Putamen (tissue), 1 donor: Measurements from ENCODE around the gene KCNQ2.
A peak's percentile ranks its signal among the peaks of the same experiment; 100 is the strongest.

Experiments used
- DNase-seq: peaks from one replicate; pipeline ENCODE4 v3.0.0-alpha.2; 2016; ENCODE audit warnings: low spot score

KCNQ2 gene

DNA sequence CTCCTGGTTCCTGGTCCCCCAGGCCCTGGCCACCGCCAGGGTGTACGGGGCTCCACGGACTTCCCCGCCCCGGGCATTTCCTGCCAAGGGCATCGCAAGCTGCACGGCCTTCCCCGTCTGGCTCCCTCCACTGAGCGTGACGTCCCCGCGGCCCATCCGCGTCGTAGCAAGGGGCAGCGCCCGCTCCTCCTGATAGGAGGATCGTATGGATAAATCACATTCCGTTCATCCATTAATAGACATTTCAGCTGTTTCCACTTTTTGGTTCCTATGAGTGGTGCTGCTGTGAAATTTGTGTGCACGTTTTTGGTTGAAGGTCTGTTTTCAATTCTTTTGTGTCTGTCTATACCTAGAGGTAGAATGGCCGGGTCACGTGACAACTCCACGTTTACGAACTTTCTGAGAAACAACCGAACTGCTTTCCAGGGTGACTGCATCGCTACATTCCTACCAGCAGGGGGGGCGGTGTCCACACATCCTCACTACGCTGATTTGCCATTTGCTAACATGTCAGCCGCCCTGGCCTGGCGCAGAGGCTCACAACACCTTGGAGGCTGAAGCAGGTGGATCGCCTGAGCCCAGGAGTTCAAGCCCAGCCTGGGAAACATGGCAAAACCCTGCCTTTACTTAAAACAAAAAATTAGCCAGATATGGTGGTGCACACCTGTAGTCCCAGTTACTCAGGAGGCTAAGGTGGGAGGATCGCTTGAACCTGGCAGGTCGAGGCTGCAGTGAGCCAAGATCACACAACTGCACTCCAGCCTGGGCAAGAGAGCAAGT is 37.7 kb downstream of the KCNQ2 start:
- DNase-seq: peak; percentile 68

DNA sequence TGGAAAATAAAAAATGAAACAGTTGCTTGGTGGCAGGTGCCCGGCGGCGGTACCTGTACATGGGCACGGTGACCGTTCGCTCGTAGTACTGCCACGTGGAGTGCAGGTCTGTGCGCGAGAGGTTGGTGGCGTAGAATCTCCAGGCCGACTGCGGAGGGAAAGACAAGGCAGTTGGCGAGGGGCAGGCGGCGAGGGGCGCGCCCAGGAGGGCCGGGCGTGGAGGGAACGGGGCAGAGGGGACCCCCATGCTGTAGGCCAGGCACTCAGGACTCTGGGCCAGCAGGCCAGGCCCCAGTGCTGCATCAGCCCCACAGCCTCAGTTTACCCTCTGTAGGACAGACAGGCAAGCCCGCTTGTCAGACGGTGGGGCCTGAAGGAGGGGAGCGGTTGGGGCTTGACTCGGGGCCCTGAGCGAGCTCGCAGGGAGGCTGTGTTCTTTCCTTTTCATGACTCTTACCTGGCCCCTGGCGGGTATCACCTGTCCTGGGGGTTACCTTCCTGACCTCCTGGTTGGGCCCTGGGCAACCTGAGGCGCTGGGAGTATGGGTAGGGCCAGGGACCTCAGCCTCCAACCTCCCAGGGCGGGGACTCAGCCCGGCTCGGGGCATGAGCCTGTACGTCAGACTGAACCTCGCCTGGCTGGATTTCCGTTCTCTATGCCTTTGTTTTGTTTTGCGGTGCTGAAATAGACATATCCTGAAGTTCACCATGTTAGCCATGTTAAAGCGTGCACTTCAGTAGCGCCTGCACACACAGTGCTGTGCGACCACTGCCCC is 38.5 kb downstream of the KCNQ2 start:
- no peak for DNase-seq

DNA sequence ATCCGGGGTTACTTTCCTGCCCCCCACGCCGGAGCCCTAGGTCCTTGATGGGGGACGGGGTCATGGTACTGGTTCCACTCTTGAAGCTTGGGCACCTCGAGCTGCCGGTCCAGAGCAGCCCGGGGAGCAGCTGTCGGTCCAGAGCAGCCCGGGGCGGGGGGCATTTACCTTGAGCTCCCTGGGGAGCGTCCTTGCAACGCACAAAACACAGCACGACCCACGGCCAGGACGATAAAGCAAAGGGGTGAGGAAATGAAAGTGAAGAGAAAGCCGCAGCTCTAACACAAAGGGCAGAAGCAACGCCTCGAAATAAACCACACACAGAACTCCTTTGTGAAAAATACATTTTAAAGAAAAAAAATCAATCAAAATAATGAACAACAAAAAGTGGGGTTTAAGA is 39.1 kb downstream of the KCNQ2 start:
- no peak for DNase-seq

DNA sequence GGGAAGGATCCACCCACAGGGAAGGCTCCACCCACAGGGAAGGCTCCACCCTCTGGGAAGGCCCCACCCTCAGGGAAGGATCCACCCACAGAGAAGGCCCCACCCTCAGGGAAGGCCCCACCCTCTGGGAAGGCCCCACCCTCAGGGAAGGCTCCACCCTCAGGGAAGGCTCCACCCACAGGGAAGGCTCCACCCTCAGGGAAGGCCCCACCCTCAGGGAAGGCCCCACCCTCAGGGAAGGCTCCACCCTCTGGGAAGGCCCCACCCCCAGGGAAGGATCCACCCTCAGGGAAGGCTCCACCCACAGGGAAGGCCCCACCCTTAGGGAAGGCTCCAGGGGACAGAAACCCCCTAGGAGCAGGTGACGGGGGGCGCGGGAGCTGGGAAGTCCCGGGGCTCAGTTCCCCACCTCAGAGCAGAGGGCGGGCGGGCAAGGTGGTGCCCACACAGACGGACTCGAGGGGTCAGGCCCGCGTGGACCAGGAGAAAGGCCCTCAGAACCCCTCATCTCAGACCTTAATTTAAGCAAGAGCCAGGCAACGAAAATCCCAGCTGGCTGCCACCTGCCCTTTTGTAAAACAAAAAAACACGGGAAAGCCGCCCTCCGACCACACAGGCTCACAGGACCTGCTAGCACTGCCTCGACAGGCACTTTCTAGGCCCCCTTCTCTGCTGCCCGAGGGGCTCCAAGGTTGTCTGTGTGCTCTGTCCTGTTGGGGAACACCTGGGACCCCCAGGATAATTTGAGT is 39.7 kb downstream of the KCNQ2 start:
- DNase-seq: no peak

DNA sequence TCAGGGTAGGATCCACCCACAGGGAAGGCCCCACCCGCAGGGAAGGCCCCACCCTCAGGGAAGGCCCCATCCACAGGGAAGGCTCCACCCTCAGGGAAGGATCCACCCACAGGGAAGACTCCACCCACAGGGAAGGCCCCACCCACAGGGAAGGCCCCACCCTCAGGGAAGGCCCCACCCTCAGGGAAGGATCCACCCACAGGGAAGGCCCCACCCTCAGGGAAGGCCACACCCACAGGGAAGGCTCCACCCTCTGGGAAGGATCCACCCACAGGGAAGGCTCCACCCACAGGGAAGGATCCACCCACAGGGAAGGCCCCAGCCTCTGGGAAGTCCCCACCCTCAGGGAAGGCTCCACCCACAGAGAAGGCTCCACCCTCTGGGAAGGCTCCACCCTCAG is 40.5 kb downstream of the KCNQ2 start:
- no peak for DNase-seq

DNA sequence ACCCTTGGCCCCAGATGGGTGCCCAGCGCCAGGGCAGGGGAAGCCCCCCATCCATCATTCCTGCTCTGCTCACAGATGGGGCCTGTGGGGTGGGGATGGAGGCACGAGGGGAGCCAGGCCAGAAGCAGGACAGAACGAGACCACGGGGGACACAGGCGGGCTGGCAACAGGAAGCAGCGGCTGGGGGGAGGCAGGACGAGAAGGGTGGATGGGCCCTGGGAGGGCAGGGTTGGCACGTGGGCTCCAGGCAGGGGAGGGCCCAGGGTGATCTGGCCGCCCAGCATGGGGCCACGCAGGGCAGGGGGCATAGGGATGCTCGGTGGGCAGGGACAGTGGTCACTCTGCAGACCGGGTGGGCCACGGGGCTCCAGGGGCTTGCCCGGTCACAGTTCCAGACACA is 41.6 kb downstream of the KCNQ2 start:
- no peak for DNase-seq

DNA sequence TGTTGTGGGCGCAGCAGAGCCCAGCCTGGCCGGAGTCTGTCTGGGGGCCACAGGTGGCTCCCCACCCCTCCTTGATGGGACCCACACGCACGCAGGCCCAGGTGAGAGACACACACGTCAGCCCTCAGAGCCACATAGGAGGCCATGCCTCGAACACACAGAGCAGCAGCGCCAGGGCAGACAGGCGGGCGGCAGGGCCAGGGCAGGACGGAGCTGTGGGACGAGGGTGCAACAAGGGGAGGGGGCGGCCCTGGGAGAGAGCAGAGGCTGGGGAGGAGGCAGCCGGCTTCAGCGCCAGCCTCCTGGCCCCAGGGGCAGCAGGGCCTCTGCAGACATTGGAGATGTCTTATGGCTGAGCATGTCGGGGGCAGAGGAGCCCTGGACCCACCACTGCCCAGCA is 42.5 kb downstream of the KCNQ2 start:
- no peak for DNase-seq

DNA sequence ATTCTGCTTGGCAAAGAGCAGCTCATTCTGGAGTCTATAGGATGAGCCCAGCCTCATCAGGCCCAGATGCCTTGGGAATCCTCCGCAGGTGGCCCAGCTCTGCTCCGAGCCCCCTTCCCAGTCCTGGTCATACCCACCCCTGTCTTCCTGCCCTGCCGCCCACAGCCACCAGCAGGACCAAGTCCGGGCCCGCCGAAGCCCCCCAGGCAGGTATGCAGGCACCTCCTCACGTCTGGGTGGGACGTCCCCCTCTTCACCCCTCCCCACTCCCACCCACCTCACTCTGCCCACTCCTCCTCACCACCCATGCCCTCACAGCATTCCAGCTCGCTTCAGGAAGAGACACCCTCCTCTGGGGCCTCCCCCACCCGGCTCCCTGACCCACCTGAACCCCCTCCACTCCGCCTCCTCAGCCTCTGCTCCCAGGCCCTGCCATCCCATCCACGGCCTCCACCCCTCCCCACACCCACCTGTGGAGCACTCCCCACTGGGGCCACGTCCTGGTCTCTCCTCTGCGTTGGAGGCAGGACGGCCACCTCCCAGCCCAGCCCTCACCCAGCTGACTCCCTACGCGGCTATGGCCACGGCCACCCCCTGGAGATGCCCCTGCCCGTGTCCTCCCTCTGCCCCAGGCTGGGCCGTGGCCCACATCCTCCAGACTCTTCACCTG is 43.4 kb downstream of the KCNQ2 start:
- no peak for DNase-seq

DNA sequence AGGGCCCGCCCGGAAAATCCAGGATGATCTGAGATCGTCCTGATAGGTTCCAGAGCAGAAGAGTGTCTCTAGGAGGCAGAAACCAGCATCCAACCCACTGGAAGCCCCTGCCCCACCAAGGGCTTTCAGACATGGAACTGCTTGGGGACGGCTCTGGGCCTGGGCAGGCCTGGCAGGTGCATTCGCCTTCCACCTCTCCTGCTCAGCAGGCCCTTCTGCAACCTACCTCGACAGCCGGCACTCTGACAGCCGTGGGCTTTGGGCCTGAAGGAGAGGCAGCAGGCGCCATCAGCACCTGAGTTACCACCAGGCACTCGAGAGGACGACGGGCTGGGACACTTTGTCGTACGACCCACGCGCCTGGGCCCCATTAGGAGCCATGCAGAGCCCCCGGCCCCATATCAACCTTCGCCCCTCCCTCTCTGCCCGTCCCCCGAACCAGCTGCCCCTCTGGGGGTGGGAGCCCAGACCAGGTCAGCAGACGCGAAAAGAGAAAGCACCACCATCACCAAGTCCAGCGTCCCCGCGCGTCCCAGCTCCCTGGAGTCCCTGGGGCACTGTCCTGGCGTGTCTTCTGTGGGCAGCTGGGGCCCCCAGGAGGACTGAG is 44.6 kb downstream of the KCNQ2 start:
- DNase-seq: no peak

DNA sequence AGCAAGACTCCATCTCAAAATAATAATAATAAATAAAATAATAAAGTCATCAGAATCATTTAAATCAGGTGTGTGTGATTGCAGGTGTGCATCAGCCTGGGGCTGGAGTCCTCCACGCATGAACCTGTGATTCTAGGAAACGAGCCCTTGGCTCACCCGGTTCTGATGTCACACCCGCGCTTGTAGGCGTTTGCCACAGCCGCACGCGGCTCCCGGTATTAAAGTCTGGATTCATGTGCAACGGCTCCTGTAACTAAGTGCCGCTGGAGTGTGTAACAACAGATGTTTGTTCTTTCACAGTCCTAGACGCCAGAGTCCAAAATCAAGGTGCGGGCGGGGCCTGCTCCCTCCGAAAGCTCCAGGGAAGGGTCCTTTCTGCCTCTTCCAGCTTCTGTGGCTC is 45.2 kb downstream of the KCNQ2 start:
- DNase-seq: no peak

DNA sequence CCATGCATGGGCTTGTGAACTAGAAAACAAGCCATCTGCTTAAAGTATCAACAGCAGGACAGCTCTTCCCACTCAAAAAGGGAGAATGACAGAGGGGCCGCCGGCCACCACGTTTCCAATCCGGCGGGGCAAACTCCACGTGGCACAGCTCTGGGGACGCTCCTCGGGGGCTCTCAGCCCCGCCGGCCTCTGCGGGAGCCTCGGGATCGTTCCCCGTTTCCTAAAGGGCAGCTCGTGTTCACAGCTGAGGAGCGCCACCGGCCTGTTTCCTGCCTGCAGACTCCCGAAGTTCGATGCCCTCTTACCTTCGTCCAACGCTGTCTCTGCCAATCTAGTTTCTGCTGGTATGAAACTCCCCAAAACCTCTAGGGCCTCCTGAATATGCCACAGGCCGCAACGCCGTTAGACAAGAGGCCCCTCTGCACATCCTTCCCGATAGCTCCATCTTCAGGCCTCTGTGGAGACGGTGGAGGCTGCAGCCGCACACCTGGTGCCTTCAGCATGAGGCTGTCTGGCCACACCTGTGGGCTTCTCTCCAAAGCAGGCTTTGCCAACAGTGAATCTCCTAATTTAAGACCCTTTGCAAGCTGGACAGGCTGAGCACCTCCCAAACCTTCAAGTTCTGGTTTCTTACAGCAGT is 46.5 kb downstream of the KCNQ2 start:
- DNase-seq: no peak

DNA sequence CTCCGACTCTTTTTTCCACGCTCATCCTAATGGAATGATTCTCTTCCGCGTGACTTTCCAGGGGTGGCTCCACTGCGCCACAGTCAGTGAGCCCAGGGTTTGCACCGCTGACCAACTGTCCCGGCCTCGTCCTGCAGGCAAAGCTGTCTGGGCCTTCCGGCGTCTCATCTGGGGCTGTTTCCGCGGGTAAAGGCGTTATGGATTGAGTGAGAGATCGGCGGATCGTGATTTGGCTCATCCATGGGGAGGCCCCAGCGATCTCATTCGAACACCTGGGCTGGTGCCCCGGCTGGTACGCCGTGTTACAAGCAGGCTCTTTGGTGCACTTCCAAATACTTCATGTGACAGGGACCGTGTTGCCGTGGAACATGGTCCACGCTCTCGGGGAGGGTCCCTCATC is 47.8 kb downstream of the KCNQ2 start:
- no peak for DNase-seq

DNA sequence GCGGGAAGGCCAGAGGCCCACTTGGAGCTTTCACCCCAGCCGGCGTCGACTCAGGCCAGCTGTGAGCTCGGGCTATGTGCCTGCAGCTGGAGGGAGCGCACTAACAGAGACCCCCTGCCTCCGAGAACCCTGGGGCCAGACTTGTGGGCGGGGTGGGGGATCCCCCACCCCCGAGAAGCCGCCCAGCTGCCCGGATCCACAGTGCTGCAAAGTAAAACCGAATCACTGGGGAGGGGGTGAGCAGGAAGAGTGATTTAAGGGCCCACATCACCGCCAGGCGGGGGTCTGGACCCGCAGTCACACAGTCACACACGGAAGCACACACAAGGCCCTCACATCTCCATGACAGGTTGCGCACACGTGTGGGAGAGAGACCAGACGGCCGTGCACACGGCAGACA is 48.7 kb downstream of the KCNQ2 start:
- DNase-seq: no peak

DNA sequence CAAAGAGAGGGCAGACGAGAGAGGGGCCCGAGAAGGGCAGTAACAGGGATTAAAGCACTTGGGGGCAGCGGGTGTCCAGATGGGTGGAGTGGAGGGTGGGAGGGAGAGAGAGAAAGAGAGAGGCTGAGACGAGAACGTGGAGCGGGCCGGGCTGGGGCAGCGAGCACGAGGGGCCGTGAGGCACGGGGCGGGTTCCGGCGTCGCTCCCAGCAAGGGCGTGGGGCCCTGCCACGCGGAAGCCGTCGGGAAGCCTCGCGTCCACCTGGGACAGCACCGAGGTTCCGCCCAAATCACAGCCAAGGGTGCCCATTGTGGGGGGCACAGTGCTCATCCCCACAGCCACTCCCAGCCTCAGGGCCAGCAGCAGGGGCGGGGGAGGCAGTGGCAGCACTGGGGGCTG is 49.8 kb downstream of the KCNQ2 start:
- DNase-seq: no peak

DNA sequence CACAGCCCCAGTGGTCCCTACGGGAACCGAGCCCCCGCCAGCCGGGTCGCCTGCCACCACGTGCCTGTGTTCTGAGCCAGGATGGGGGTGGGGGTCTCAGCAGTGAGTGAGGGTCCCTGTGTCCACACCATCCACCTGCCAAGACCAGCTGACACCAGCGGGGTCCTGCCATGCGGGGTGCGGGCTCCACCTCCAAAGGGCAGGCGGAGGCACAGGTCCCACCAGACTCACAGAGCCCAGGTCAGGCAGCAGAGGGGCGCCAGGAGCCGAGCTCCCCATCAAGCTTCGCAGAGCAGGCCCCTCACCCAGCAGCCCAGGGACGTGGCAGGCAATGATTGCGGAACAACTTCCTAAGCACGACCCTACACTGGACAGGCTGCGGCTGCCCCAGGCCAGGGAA is 50.5 kb downstream of the KCNQ2 start:
- DNase-seq: no peak

DNA sequence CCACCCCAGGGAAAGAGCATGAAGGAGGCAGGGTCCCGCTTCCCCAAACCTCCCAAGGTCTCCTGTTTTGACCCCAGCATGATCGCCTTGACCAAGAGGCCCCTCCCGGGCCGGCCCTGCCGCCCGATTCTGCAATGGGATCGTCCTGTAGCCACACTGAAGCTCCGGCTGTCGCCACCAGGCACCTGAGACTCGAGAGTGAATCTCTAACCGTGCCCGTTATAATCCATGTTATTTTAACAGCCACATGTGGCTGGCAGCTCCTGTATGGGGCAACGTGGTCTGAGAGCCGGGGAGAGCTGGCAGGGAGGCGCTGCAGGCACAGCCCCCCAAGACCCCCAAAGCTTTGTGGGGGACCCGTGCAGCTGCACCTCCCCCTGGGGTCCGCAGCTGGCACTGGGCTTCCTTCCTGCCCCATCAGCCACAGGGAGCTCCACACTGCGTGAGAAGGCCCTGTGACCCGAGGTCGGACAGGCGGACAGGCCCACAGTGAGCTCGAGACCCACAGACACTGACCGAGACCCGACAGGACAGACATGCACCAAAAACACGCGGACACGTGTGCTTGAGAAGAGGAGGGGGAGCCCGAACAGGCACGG is 51.3 kb downstream of the KCNQ2 start:
- no peak for DNase-seq

DNA sequence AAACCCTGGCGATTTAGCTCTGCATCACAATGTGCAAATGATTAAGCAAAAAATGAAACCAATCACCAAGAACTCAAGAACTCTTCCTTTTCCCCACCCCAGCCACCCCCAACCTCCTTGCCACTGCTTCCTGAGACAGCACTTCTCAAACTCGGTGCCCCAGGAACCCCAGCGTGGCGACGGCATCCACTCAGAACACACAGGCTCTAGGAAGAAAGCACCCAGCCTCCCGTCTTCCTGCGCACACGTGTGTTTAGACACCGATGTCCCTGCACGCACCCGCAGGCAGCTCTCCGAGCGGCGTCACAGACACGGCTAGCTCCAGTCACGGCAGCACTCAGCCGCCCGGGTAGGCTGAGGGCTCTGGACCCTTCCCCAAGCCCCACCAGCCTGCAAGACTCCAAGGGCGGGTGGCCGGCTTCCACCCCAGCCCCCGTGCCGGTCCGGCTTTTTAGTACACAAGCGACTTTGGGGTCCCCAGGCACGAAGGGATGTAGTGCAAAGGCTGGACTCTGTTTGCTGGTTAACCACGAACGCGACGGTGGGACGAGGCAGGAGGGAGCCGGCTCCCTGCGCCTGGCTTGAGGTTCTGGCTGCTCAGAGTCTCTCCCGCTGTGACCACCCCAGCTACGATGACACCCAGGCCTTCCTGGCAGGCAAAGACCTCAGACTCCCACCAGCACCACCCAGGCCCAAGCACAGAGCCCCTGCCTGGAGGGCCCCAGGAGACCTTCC is 51.9 kb downstream of the KCNQ2 start:
- DNase-seq: no peak

DNA sequence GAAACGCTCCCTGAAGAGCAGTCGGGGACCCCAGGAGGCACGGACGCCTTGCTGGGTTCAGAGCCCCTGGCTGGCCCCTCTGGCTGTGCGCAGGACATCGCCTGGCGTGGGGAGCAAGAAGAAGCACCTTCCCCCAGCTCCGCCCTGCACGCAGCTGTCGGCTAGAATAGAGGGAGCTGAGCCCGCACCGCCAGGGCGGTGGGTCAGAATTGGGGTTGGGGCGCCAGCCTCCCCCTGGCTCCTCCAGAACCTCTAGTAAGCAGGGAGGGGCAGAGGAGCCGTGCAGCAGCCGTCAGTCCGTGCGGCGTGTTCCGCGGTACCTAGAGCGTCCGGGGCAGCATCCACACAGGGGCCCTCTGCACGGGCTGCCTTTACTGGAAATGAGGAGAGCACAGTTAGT is 53.2 kb downstream of the KCNQ2 start:
- no peak for DNase-seq

DNA sequence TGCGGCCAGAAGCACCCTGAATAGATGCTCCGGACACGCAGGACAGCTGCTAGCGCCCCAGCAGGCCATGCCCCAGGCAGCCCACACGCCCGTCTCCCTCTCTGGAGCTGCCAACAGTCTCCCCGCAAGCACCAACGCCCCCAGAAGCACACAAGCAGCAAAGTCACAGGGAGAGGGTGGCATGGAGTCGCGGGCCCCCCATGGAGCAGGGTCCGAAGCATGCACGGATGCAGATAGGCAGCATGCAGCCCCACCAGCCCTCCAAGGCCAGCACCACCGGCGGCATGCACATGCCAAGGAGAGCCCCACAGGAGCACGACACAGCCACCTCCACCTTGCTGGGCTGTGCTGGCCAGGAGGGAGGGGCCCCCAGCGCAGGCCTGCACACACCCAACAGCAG is 53.8 kb downstream of the KCNQ2 start:
- DNase-seq: no peak

DNA sequence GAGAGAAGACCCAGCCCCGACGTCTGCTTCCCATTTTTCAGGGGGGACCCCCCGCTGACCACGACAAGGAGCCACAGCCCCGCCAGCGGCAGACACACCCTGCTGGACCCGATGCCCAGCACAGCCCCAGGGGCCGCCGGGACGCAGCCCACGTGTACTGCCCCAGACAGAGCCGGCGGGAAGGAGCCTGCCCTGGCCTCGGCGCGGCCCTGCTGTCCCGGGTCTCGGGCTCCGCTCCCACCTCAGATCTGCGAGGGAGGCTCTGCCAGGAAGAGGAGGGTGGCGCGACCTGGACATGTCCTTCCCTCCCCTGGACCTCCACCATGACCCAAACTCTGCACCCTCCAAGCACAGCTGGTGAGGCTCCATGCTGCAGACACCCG is 54.7 kb downstream of the KCNQ2 start:
- no peak for DNase-seq
